ENCODE measurements around the gene CHRM1.

DNA sequence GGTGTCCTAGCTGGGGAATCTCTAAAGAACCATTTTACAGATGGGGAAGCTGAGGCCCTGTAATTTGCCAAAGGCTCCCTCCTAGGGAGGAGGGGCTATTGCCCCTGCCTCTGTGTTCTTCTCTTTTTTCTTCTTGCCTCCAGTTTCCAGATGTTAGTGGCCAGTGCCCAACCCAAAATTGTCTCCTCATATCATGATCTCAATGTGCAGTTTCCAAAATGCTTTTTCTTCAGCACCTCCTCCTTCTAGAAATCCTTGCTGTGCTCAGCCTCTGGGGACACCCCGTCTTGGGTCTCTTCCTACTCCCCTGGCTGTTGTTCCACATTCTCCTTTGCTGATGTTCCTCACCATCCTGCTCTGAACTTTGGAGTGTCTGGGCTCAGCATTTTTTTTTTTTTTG, 9.5 kb upstream of the CHRM1 start:
- TF ChIP-seq POLR2AphosphoS5 (IDR thresholded peaks at IDR 0.05; ENCODE audit: low read depth) (no peak), GABPA (IDR thresholded peaks at IDR 0.05; ENCODE audit: low read depth) (no peak), SPI1 (IDR thresholded peaks at IDR 0.05; ENCODE audit: borderline replicate concordance, low read depth) (no peak)
- TF ChIP-seq, protein P1, sequence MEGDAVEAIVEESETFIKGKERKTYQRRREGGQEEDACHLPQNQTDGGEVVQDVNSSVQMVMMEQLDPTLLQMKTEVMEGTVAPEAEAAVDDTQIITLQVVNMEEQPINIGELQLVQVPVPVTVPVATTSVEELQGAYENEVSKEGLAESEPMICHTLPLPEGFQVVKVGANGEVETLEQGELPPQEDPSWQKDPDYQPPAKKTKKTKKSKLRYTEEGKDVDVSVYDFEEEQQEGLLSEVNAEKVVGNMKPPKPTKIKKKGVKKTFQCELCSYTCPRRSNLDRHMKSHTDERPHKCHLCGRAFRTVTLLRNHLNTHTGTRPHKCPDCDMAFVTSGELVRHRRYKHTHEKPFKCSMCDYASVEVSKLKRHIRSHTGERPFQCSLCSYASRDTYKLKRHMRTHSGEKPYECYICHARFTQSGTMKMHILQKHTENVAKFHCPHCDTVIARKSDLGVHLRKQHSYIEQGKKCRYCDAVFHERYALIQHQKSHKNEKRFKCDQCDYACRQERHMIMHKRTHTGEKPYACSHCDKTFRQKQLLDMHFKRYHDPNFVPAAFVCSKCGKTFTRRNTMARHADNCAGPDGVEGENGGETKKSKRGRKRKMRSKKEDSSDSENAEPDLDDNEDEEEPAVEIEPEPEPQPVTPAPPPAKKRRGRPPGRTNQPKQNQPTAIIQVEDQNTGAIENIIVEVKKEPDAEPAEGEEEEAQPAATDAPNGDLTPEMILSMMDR (IDR thresholded peaks at IDR 0.05; ENCODE audit: insufficient read depth, low read length): no peak
- TF ChIP-seq, protein P2, sequence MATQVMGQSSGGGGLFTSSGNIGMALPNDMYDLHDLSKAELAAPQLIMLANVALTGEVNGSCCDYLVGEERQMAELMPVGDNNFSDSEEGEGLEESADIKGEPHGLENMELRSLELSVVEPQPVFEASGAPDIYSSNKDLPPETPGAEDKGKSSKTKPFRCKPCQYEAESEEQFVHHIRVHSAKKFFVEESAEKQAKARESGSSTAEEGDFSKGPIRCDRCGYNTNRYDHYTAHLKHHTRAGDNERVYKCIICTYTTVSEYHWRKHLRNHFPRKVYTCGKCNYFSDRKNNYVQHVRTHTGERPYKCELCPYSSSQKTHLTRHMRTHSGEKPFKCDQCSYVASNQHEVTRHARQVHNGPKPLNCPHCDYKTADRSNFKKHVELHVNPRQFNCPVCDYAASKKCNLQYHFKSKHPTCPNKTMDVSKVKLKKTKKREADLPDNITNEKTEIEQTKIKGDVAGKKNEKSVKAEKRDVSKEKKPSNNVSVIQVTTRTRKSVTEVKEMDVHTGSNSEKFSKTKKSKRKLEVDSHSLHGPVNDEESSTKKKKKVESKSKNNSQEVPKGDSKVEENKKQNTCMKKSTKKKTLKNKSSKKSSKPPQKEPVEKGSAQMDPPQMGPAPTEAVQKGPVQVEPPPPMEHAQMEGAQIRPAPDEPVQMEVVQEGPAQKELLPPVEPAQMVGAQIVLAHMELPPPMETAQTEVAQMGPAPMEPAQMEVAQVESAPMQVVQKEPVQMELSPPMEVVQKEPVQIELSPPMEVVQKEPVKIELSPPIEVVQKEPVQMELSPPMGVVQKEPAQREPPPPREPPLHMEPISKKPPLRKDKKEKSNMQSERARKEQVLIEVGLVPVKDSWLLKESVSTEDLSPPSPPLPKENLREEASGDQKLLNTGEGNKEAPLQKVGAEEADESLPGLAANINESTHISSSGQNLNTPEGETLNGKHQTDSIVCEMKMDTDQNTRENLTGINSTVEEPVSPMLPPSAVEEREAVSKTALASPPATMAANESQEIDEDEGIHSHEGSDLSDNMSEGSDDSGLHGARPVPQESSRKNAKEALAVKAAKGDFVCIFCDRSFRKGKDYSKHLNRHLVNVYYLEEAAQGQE (IDR thresholded peaks at IDR 0.05; ENCODE audit: insufficient replicate concordance, low read depth): no peak

Measured in HL-60 (cell line).